Breast epithelium (tissue), 3 donors: ENCODE measurements around the gene CLSTN2.

Experiments
- POLR2A ChIP-seq: fragments of 450-650 bp; IDR thresholded peaks from one replicate; pipeline ENCODE4 v1.6.1; 2016; ENCODE audit warnings: antibody characterized with exemption, mild to moderate bottlenecking, moderate library complexity
- TF ChIP-seq, protein P1 (sequence below), 3 donors: fragments of 450-650 bp; IDR thresholded peaks; one replicate each; pipeline ENCODE4 v1.5.1; 2016 to 2017; ENCODE audit warnings: antibody characterized with exemption in 3 of 3, mild to moderate bottlenecking in 3 of 3, moderate library complexity in 3 of 3

- no peak for TF ChIP-seq POLR2A
- TF ChIP-seq, protein P1, sequence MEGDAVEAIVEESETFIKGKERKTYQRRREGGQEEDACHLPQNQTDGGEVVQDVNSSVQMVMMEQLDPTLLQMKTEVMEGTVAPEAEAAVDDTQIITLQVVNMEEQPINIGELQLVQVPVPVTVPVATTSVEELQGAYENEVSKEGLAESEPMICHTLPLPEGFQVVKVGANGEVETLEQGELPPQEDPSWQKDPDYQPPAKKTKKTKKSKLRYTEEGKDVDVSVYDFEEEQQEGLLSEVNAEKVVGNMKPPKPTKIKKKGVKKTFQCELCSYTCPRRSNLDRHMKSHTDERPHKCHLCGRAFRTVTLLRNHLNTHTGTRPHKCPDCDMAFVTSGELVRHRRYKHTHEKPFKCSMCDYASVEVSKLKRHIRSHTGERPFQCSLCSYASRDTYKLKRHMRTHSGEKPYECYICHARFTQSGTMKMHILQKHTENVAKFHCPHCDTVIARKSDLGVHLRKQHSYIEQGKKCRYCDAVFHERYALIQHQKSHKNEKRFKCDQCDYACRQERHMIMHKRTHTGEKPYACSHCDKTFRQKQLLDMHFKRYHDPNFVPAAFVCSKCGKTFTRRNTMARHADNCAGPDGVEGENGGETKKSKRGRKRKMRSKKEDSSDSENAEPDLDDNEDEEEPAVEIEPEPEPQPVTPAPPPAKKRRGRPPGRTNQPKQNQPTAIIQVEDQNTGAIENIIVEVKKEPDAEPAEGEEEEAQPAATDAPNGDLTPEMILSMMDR (IDR thresholded peaks at IDR 0.05) = no peak
Measured at GRCh38 chr3:140086642-140087041, 151.7 kb downstream of the CLSTN2 start.
